Natural killer cell (primary cell): ENCODE data around the gene CRTC1. TPM values are rescaled to one million over a fixed set of nuclear protein-coding genes. Genes with fewer than 3 reads are reported as not detected.
"Not testable (repeated sequence)": the region's sequence is repeated elsewhere in the genome, so short reads cannot be mapped to it uniquely, and the experiment has no call there.

Experiments used
- ATAC-seq, 3 donors: fragments of 150-1000 bp in 2 of 3; fragments of 200-7000 bp in 1 of 3; cut with Tn5 transposase; 1 replicate in 1 of 3; 2 replicates in 2 of 3; pipeline ENCODE4 v1.10.0; 2021; ENCODE audit warnings: mild to moderate bottlenecking in 2 of 3, moderate library complexity in 2 of 3
- DNase-seq, 2 donors: peaks; one replicate each; pipeline versions ENCODE4 v3.0.0 to v3.0.0-alpha.2; 2013 to 2021; ENCODE audit warnings: mixed read lengths in 1 of 2
- H3K27ac ChIP-seq: one replicate; pipeline ENCODE4 v1.5.1; 2013; ENCODE audit warnings: mild to moderate bottlenecking, low read length
- H3K27me3 ChIP-seq: one replicate; pipeline ENCODE4 v1.6.1; 2013; ENCODE audit warnings: low read length; ENCODE audit not compliant: control insufficient read depth, insufficient read depth
- H3K36me3 ChIP-seq: one replicate; pipeline ENCODE4 v1.6.1; 2013; ENCODE audit warnings: low read length; ENCODE audit not compliant: control insufficient read depth, insufficient read depth
- H3K4me1 ChIP-seq: one replicate; pipeline ENCODE4 v1.6.1; 2013; ENCODE audit warnings: low read length; ENCODE audit not compliant: control insufficient read depth, insufficient read depth
- H3K4me3 ChIP-seq: one replicate; pipeline ENCODE4 v1.5.1; 2013; ENCODE audit warnings: low read length
- H3K9me3 ChIP-seq: one replicate; pipeline ENCODE4 v1.6.1; 2013; ENCODE audit warnings: low read length; ENCODE audit not compliant: control insufficient read depth, insufficient read depth
- H3K27ac Mint-ChIP-seq, 2 donors: one replicate each; pipeline ENCODE4 v1.8.0; 2022; ENCODE audit warnings: mild to moderate bottlenecking in 2 of 2, mixed read lengths in 2 of 2, moderate library complexity in 1 of 2
- H3K27me3 Mint-ChIP-seq, 2 donors: one replicate each; pipeline ENCODE4 v1.8.0; 2022; ENCODE audit warnings: low read depth in 2 of 2, mixed read lengths in 2 of 2
- H3K36me3 Mint-ChIP-seq: one replicate; pipeline ENCODE4 v1.8.0; 2022; ENCODE audit warnings: mixed read lengths
- H3K4me1 Mint-ChIP-seq, 2 donors: one replicate each; pipeline ENCODE4 v1.8.0; 2022; ENCODE audit warnings: mixed read lengths in 2 of 2
- H3K4me3 Mint-ChIP-seq: one replicate; pipeline ENCODE4 v1.8.0; 2022; ENCODE audit warnings: mild to moderate bottlenecking, moderate library complexity, mixed read lengths
- H3K9me3 Mint-ChIP-seq, 2 donors: one replicate each; pipeline ENCODE4 v1.8.0; 2022; ENCODE audit warnings: mixed read lengths in 2 of 2
- CTCF ChIP-seq: fragments of 200-600 bp; IDR thresholded peaks from one replicate; pipeline ENCODE4 v1.8.0; 2022; ENCODE audit warnings: antibody characterized with exemption
- WGBS: methylation state at CpG from one replicate; pipeline ENCODE4 v1.1.7; 2013; ENCODE audit warnings: missing lambda C conversion rate; ENCODE audit not compliant: insufficient coverage; 5-methylcytosine and 5-hydroxymethylcytosine counted together
- intact Hi-C: fragments of 100-400 bp; cut with micrococcal nuclease; formaldehyde crosslinking; loops from one replicate; pipeline ENCODE4 v1.14.2; 2022
- total RNA-seq, 4 donors: library from RNA; stranded (reverse); fragments of 120-200 nt in 1 of 4; gene quantifications; one replicate each; pipeline versions ENCODE4 v1.2.3 to v1.2.4, GENCODE V29; 2013 to 2022

CRTC1 gene
- total RNA-seq, 3 donors from 2014 or later (not counting 1 experiment from before 2014, with no cell fraction given): 14.1 to 17.0 (median 14.3) TPM

GRCh38 chr19:18809149-18809868 is 125.8 kb downstream of the CRTC1 start:
- DNase-seq: no peak
- TF ChIP-seq CTCF: no peak
- Histone ChIP-seq H3K4me1 (peaks cover 6% of the 10 kb centered on the region), H3K36me3 (no peaks in the 10 kb centered on the region), H3K27ac (no peak overlapping the region), H3K27me3 (no peaks in the 10 kb centered on the region), H3K9me3 (no peaks in the 10 kb centered on the region), H3K4me3 (no peak overlapping the region)
- Mint-ChIP-seq H3K4me3 (no peak overlapping the region), H3K9me3 (no peaks in the 10 kb centered on the region), H3K27ac (no peak overlapping the region), H3K4me1 (peaks cover 0 to 5% of the 10 kb centered on the region in 2 donors), H3K27me3 (peaks cover 0 to 3% of the 10 kb centered on the region in 2 donors), H3K36me3 (no peaks in the 10 kb centered on the region)
- WGBS: 43% methylated on average over 14 of the region's 14 CpGs
- no peak for ATAC-seq
- intact Hi-C loops: no loop called here

- intact Hi-C loops, H3K27me3 Mint-ChIP-seq, H3K36me3 ChIP-seq, H3K27ac Mint-ChIP-seq, H3K9me3 Mint-ChIP-seq, H3K4me3 ChIP-seq, H3K27me3 ChIP-seq, H3K9me3 ChIP-seq, H3K4me3 Mint-ChIP-seq, H3K4me1 ChIP-seq, DNase-seq, ATAC-seq, H3K4me1 Mint-ChIP-seq, H3K36me3 Mint-ChIP-seq, H3K27ac ChIP-seq: not testable (repeated sequence)
- 96% methylated on average over 5 of the region's 5 CpGs for WGBS
These were observed 128.2 kb downstream of the CRTC1 start for GRCh38 chr19:18811638-18812037.

- Histone ChIP-seq H3K4me1 (peaks cover 5% of the 10 kb centered on the region), H3K27ac (no peak overlapping the region), H3K9me3 (no peaks in the 10 kb centered on the region), H3K36me3 (no peaks in the 10 kb centered on the region), H3K4me3 (no peak overlapping the region), H3K27me3 (no peaks in the 10 kb centered on the region)
- WGBS: 84% methylated on average over 9 of the region's 9 CpGs
- DNase-seq (no peak), ATAC-seq (no peak)
- Mint-ChIP-seq H3K4me1 (peaks cover 0 to 5% of the 10 kb centered on the region in 2 donors), H3K9me3 (no peaks in the 10 kb centered on the region), H3K36me3 (no peaks in the 10 kb centered on the region), H3K4me3 (no peak overlapping the region), H3K27me3 (peaks cover 0 to 3% of the 10 kb centered on the region in 2 donors), H3K27ac (no peak overlapping the region)
- intact Hi-C loops: no loop called here
- TF ChIP-seq CTCF: no peak
These were observed 130.6 kb downstream of the CRTC1 start for GRCh38 chr19:18814063-18814462.

DNA sequence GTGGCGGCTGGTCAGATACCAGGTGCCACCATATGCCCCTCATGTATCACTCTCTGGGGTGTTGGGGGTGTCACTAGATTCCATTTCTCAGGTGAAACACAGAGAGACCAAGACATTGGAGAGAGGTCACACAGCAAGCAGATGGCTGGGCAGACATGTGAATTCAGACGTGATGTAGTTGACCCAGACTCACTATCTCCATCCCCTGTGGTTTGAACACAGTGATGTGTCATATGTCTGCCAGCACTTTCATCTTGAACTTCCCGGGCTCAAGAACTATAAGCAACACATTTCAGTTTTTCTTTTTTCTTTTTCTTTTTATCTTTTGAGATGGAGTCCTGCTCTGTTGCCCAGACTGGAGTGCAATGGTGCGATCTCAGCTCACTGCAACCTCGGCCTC is 132.2 kb downstream of the CRTC1 start:
- DNase-seq (no peak), ATAC-seq (no peak)
- Mint-ChIP-seq H3K4me3 (no peak overlapping the region), H3K36me3 (no peaks in the 10 kb centered on the region), H3K27ac (no peak overlapping the region), H3K9me3 (no peaks in the 10 kb centered on the region), H3K27me3 (no peaks in the 10 kb centered on the region), H3K4me1 (no peaks in the 10 kb centered on the region)
- Histone ChIP-seq H3K27me3 (no peaks in the 10 kb centered on the region), H3K36me3 (no peaks in the 10 kb centered on the region), H3K27ac (no peak overlapping the region), H3K4me3 (no peak overlapping the region), H3K9me3 (no peaks in the 10 kb centered on the region), H3K4me1 (no peaks in the 10 kb centered on the region)
- no peak for TF ChIP-seq CTCF
- WGBS: 86% methylated on average over 5 of the region's 5 CpGs
- intact Hi-C loops: no loop called here

DNA sequence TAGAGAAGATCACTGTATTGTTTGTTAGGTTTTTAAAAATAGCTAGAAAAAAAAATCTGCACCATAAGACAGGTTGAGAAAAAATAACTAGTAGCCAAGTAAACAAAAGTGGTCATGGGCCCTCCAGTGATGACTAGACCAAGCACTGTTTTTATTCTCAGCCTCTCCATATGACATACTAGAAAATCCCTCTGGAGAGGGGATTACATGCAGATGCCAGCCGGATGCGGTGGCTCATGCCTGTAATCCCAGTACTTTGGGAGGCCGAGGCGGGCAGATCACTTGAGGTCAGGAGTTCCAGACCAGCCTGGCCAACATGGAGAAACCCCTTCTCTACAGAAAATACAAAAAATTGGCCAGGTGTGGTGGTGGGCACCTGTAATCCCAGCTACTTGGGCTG is 133.2 kb downstream of the CRTC1 start:
- DNase-seq, H3K27me3 ChIP-seq, H3K27me3 Mint-ChIP-seq, H3K9me3 ChIP-seq, H3K36me3 ChIP-seq, H3K36me3 Mint-ChIP-seq, H3K4me1 Mint-ChIP-seq, H3K4me1 ChIP-seq, intact Hi-C loops, H3K27ac Mint-ChIP-seq, H3K4me3 ChIP-seq, H3K27ac ChIP-seq, ATAC-seq, H3K4me3 Mint-ChIP-seq, H3K9me3 Mint-ChIP-seq: not testable (repeated sequence)
- 76% methylated on average over 4 of the region's 4 CpGs for WGBS
